ENCODE measurements around the gene APEH. TPM values are rescaled to one million over a fixed set of nuclear protein-coding genes. Genes with fewer than 3 reads are reported as not detected.

Gene APEH
- total RNA-seq, result 100 to 1,000 TPM; 139 to 146 TPM

GRCh38 chr3:49673715-49674496 lies at the start of gene APEH:
Gene APEH, plus strand, starts transcription at chr3:49674351. Its CDS starts 51 bp downstream, at chr3:49674402.

GRCh38 chr3:49689046-49689907 lies 15.1 kb downstream of the APEH start, which contains the start of the genes MST1 and RNF123:
Gene MST1, minus strand, starts transcription at chr3:49689474. Its CDS starts 783 bp downstream, at chr3:49688691.
Gene RNF123, plus strand, starts transcription at chr3:49689557. Its CDS starts 1,609 bp downstream, at chr3:49691166.

GRCh38 chr3:49719214-49719884 lies 45.2 kb downstream of the APEH start, which contains the start of gene AMIGO3:
Gene AMIGO3, minus strand, starts transcription at chr3:49719684. Its CDS starts 219 bp downstream, at chr3:49719465.

GRCh38 chr3:49723628-49724551 lies 49.7 kb downstream of the APEH start, which contains the start of gene GMPPB:
Gene GMPPB, minus strand, starts transcription at chr3:49723951. Its CDS starts 225 bp downstream, at chr3:49723726.

Other genes with a start within 250 kb of the APEH start
- gene NICN1, start 245.0 kb upstream of the APEH start, total RNA-seq, result 10 to 100 TPM; 25.3 to 27.3 TPM
- gene DAG1, start 204.1 kb upstream of the APEH start, total RNA-seq, result 10 to 100 TPM; 16.9 to 17.1 TPM
- gene BSN, start 119.9 kb upstream of the APEH start, total RNA-seq, result under 1 TPM; 0.02 to 0.03 TPM
- gene MST1, start 15.1 kb downstream of the APEH start, total RNA-seq, result 1 to 10 TPM; 9.8 to 10.0 TPM
- 10 to 100 TPM; 44.7 to 52.3 TPM for gene RNF123, start 15.2 kb downstream of the APEH start, total RNA-seq
- under 1 TPM in 1 of 2 experiments, not detected in 1; 0.19 TPM for gene AMIGO3, start 45.3 kb downstream of the APEH start, total RNA-seq
- 10 to 100 TPM; 48.1 to 51.7 TPM for gene GMPPB, start 49.6 kb downstream of the APEH start, total RNA-seq
- gene IP6K1, start 112.2 kb downstream of the APEH start, total RNA-seq, result 10 to 100 TPM; 31.9 to 39.8 TPM
- gene CDHR4, start 125.5 kb downstream of the APEH start, total RNA-seq, result not detected
- gene INKA1, start 128.9 kb downstream of the APEH start, total RNA-seq, result under 1 TPM; 0.45 to 0.46 TPM
- 100 to 1,000 TPM; 198 to 207 TPM for gene UBA7, start 139.6 kb downstream of the APEH start, total RNA-seq
- gene TRAIP, start 182.2 kb downstream of the APEH start, total RNA-seq, result 10 to 100 TPM; 17.4 to 18.5 TPM
- gene CAMKV, start 195.6 kb downstream of the APEH start, total RNA-seq, result not detected
- gene MST1R, start 229.5 kb downstream of the APEH start, total RNA-seq, result 1 to 10 TPM; 3.0 to 3.4 TPM

All from activated naive CD4-positive, alpha-beta T cell treated with anti-CD3 and anti-CD28 coated beads, Interleukin-2, amount 10 ng/mL, durations not matched to agents 5 hours and 36 hours (primary cell).